Liver (tissue), 9 donors: ENCODE measurements around the gene COL23A1. TPM values are rescaled to one million over a fixed set of nuclear protein-coding genes. Genes with fewer than 3 reads are reported as not detected.
A peak's percentile ranks its signal among the peaks of the same experiment; 100 is the strongest.

Experiments used
- DNase-seq: peaks from one replicate; pipeline ENCODE4 v3.0.0-alpha.2; 2017; ENCODE audit warnings: low spot score
- H3K27ac ChIP-seq, 2 donors: one replicate each; pipeline ENCODE4 v1.7.0; 2013; ENCODE audit warnings: inconsistent platforms in 2 of 2, low read length in 2 of 2, control low read depth in 1 of 2, low read depth in 1 of 2, mild to moderate bottlenecking in 1 of 2
- H3K27me3 ChIP-seq, 4 donors: one replicate each; pipeline versions ENCODE4 v1.6.1 to v1.7.0; 2013; ENCODE audit warnings: low read length in 3 of 4, inconsistent platforms in 1 of 4, mild to moderate bottlenecking in 1 of 4, moderate library complexity in 1 of 4; ENCODE audit not compliant: control insufficient read depth in 4 of 4, insufficient read depth in 4 of 4
- H3K36me3 ChIP-seq, 4 donors: one replicate each; pipeline versions ENCODE4 v1.6.1 to v1.7.0; 2013; ENCODE audit warnings: low read length in 3 of 4, mild to moderate bottlenecking in 3 of 4, low read depth in 1 of 4, moderate library complexity in 1 of 4; ENCODE audit not compliant: control insufficient read depth in 4 of 4, insufficient read depth in 3 of 4
- H3K4me1 ChIP-seq, 4 donors: one replicate each; pipeline versions ENCODE4 v1.6.1 to v1.7.0; 2013; ENCODE audit warnings: low read length in 3 of 4, mild to moderate bottlenecking in 3 of 4, moderate library complexity in 1 of 4; ENCODE audit not compliant: control insufficient read depth in 4 of 4, insufficient read depth in 4 of 4
- H3K4me3 ChIP-seq, 3 donors: one replicate each; pipeline versions ENCODE4 v1.6.1 to v1.7.0; 2013; ENCODE audit warnings: low read length in 3 of 3, control low read depth in 1 of 3, low read depth in 1 of 3, mild to moderate bottlenecking in 1 of 3
- H3K9ac ChIP-seq, 2 donors: one replicate each; pipeline ENCODE4 v1.7.0; 2013; ENCODE audit warnings: low read length in 2 of 2, mild to moderate bottlenecking in 2 of 2, moderate library complexity in 2 of 2, control low read depth in 1 of 2, low read depth in 1 of 2
- H3K9me3 ChIP-seq, 4 donors: one replicate each; pipeline versions ENCODE4 v1.6.1 to v1.7.0; 2013; ENCODE audit warnings: low read length in 3 of 4; ENCODE audit not compliant: control insufficient read depth in 4 of 4
- FOXA1 ChIP-seq: IDR thresholded peaks from 2 replicates; pipeline ENCODE4 v1.6.1; 2016; ENCODE audit warnings: antibody characterized with exemption
- FOXA2 ChIP-seq: IDR thresholded peaks from 2 replicates; pipeline ENCODE4 v1.6.1; 2016; ENCODE audit warnings: antibody characterized with exemption
- GABPA ChIP-seq, 2 donors: IDR thresholded peaks in 1 of 2; conservative IDR thresholded peaks in 1 of 2; 2 replicates each; pipeline ENCODE4 v1.6.1; 2016; ENCODE audit warnings: antibody characterized with exemption in 2 of 2, mild to moderate bottlenecking in 1 of 2, moderate library complexity in 1 of 2
- HNF4A ChIP-seq, 2 donors: conservative IDR thresholded peaks; 2 replicates each; pipeline ENCODE4 v1.6.1; 2016; ENCODE audit warnings: antibody characterized with exemption in 2 of 2, mild to moderate bottlenecking in 2 of 2
- HNF4G ChIP-seq: IDR thresholded peaks from 2 replicates; pipeline ENCODE4 v1.6.1; 2016; ENCODE audit warnings: antibody characterized with exemption
- JUND ChIP-seq, 2 donors: IDR thresholded peaks; 2 replicates each; pipeline ENCODE4 v1.6.1; 2016; ENCODE audit warnings: antibody characterized with exemption in 2 of 2
- NR2F2 ChIP-seq: IDR thresholded peaks from 2 replicates; pipeline ENCODE4 v1.6.1; 2016; ENCODE audit warnings: antibody characterized with exemption
- RAD21 ChIP-seq, 2 donors: IDR thresholded peaks; 2 replicates each; pipeline ENCODE4 v1.6.1; 2016; ENCODE audit warnings: antibody characterized with exemption in 2 of 2, mild to moderate bottlenecking in 2 of 2
- RXRA ChIP-seq, 2 donors: IDR thresholded peaks; 2 replicates each; pipeline ENCODE4 v1.6.1; 2017 to 2018; ENCODE audit warnings: antibody characterized with exemption in 2 of 2, mild to moderate bottlenecking in 1 of 2
- SP1 ChIP-seq: IDR thresholded peaks from 2 replicates; pipeline ENCODE4 v1.6.1; 2018; ENCODE audit warnings: antibody characterized with exemption, mild to moderate bottlenecking
- TAF1 ChIP-seq: conservative IDR thresholded peaks from 2 replicates; pipeline ENCODE4 v1.6.1; 2016; ENCODE audit warnings: antibody characterized with exemption, mild to moderate bottlenecking
- YY1 ChIP-seq: IDR thresholded peaks from 2 replicates; pipeline ENCODE4 v1.6.1; 2016; ENCODE audit warnings: antibody characterized with exemption, mild to moderate bottlenecking
- WGBS: extraction: QIAGEN DNeasy Blood & Tissue Kit; methylation state at CpG from one replicate; pipeline ENCODE4 v1.1.7; 2013; 5-methylcytosine and 5-hydroxymethylcytosine counted together
- polyA plus RNA-seq, 2 donors: library from polyadenylated mRNA; stranded (reverse) in 1 of 2; unstranded in 1 of 2; fragments of 200-250 nt in 1 of 2; fragments of >200 nt in 1 of 2; fragmentation: Nextera tagmentation in 1 of 2; extraction: Ambion mirVana in 1 of 2; gene quantifications; one replicate each; pipeline versions ENCODE4 v1.2.1 to v1.2.3, GENCODE V29; 2013 to 2015
- total RNA-seq, 2 donors: library from RNA; depleted of rRNA; stranded (reverse); fragments of >200 nt; gene quantifications; one replicate each; pipeline ENCODE4 v1.2.3, GENCODE V29; 2014
- TF ChIP-seq, protein P1 (sequence below): IDR thresholded peaks from 2 replicates; pipeline ENCODE4 v1.6.1; 2016; ENCODE audit warnings: antibody characterized with exemption
- TF ChIP-seq, protein P2 (sequence below): IDR thresholded peaks from 2 replicates; pipeline ENCODE4 v1.6.1; 2016; ENCODE audit warnings: antibody characterized with exemption
- TF ChIP-seq, protein P3 (sequence below): IDR thresholded peaks from 2 replicates; pipeline ENCODE4 v1.6.1; 2016; ENCODE audit warnings: antibody characterized with exemption
- TF ChIP-seq, protein P4 (sequence below): fragments of 150-350 bp; IDR thresholded peaks from 2 replicates; pipeline ENCODE4 v1.5.1; 2017; ENCODE audit warnings: improper control_type of control experiment, low read depth, low read length; ENCODE audit not compliant: missing input control
- donor health status: healthy.
- donor health status: healthy.
- donor health status: healthy.
- donor health status: healthy.
- donor health status: healthy.

Gene COL23A1
- total and polyA plus RNA-seq, 4 donors = 0.08 to 1.4 (median 0.27) TPM

DNA sequence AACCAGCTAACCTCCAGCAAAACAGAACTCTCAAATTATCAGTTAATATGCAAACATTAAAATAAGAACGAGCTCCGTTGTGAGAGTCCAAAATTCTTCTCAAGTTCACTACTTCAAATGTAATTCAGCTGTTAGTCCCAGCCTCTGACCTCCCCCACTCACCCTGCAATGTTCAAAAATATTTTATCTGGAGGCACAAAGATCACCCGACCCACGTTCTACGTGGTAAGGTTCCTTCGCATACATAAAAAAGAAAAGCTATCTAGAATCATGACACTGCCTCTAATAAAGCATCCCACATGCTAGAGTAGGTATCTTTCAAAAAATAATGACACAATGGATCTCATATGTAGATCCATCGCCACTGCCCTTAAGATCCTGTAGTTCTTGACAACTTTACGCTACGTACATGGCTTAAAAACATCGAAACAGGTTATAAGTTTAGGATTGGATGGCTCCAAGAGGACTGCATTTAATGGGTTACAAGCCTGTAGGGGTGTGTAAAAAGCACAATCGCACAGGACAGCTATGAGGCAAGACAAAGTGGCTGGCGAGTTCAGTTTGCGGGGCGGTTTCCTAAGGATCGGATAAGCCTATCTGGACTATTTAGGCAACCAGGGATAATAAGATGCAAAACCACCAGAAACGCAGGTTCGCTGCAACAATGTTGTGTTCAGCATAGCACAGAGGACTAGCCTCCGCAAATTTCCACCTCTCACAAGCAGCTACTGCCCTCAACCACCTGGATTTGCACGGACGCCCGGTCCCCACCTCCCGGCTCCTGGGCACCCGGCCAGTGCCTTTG is 35.7 kb upstream of the COL23A1 start:
- under 1% methylated on average over 23 of the region's 23 CpGs for WGBS
- Histone ChIP-seq H3K9me3 (no peaks in the 10 kb centered on the region), H3K27ac (peak overlapping the region; percentile 94 to 97), H3K4me3 (peak overlapping the region; percentile 78 to 87 (median 80)), H3K4me1 (peaks cover 3 to 25% (median 21%) of the 10 kb centered on the region in 4 donors), H3K27me3 (no peaks in the 10 kb centered on the region), H3K9ac (peak overlapping the region; percentile 68 to 90), H3K36me3 (peaks cover 0 to 21% (median 19%) of the 10 kb centered on the region in 4 donors)
- no peak for DNase-seq
- TF ChIP-seq RXRA (IDR thresholded peaks at IDR 0.05) (no peak), JUND (IDR thresholded peaks at IDR 0.05) (no peak), RAD21 (IDR thresholded peaks at IDR 0.05) (no peak), FOXA1 (no peak), HNF4A (conservative IDR thresholded peaks at IDR 0.05) (no peak)
- TF ChIP-seq, protein P1, sequence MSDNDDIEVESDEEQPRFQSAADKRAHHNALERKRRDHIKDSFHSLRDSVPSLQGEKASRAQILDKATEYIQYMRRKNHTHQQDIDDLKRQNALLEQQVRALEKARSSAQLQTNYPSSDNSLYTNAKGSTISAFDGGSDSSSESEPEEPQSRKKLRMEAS = no peak

DNA sequence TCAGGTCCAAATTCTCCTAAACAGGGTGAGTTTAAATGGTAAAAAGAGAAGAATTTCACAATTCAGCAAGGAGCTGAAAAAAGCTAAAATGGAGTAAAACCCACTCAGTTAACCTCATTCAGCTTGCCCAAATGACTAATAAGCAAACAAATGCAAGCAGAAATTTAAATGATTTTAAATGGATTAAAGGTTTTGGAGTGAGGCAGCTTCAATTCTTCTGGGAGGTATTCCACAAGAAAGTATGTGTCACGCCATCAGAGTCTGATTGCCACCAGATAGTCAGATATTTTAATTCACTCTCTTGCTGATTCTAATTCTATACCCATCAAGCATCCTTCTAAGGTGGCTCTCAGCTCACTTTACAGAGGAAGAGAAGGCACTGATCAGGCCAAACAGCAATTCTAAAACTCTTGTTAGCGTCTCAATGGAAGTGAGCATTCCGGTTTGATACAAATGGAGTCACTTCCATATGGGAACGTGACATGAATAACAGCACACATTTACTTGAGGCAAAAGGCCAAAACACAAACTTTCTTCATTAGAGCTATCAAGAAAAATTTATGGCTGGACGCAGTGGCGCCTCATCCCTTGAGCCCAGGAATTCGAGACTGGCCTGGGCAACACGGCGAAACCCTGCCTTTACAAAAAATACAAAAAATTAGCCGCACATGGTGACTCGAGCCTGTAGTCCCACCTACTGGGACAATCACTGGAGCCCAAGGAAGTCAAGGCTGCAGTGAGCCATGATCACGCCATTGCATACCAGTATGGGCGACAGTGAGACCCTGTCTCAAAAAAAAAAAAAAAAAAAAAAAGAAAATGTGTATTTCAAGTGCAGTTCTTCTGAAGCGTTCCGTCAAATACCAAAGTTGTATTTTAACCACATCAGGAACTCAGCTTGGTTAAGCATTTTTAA is 34.7 kb upstream of the COL23A1 start:
- Histone ChIP-seq H3K9me3 (no peaks in the 10 kb centered on the region), H3K27me3 (no peaks in the 10 kb centered on the region), H3K4me3 (peak overlapping the region; percentile 78 to 87 (median 80)), H3K4me1 (peaks cover 3 to 25% (median 21%) of the 10 kb centered on the region in 4 donors), H3K9ac (peak overlapping the region in 1 of 2 donors; percentile 90), H3K27ac (no peak overlapping the region), H3K36me3 (peaks cover 2 to 30% (median 27%) of the 10 kb centered on the region in 4 donors)
- TF ChIP-seq, protein P2, sequence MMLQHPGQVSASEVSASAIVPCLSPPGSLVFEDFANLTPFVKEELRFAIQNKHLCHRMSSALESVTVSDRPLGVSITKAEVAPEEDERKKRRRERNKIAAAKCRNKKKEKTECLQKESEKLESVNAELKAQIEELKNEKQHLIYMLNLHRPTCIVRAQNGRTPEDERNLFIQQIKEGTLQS = no peak
- TF ChIP-seq GABPA (IDR thresholded peaks at IDR 0.05 in 1 of 2, conservative IDR thresholded peaks at IDR 0.05 in 1 of 2) (no peak), HNF4A (conservative IDR thresholded peaks at IDR 0.05) (no peak)
- DNase-seq = no peak
- 56% methylated on average over 15 of the region's 15 CpGs for WGBS

DNA sequence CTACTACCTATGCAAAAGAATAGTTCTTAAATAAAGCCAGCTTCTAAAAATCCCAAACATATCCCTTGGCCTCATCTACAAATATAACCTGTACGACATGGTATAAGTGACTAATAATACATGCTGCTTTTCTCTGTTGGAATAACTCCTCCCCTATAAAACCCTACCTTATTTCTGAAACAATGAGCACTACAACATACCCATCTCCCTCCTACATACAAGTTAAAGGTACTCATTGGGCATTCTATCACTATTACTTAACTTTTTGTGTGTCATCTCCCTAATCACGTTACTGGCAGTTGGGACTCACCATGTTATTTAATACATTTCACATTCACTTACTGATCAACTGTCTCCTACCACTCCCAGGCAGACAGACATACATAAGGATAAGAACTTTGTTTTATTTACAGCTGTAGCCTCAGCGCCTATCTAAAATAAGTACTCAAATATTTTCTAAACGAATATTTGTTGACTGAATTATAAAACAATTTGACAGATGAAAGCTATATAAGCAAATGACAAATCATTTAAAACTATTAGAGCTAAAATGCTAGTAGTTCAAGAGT is 32.6 kb upstream of the COL23A1 start:
- Histone ChIP-seq H3K4me3 (no peak overlapping the region), H3K27ac (no peak overlapping the region), H3K9me3 (no peaks in the 10 kb centered on the region), H3K9ac (no peak overlapping the region), H3K36me3 (peaks cover 7 to 51% (median 47%) of the 10 kb centered on the region in 4 donors), H3K27me3 (no peaks in the 10 kb centered on the region), H3K4me1 (peaks cover 3 to 25% (median 21%) of the 10 kb centered on the region in 4 donors)
- no peak for DNase-seq
- 90% methylated on average over 4 of the region's 4 CpGs for WGBS
- TF ChIP-seq, protein P3, sequence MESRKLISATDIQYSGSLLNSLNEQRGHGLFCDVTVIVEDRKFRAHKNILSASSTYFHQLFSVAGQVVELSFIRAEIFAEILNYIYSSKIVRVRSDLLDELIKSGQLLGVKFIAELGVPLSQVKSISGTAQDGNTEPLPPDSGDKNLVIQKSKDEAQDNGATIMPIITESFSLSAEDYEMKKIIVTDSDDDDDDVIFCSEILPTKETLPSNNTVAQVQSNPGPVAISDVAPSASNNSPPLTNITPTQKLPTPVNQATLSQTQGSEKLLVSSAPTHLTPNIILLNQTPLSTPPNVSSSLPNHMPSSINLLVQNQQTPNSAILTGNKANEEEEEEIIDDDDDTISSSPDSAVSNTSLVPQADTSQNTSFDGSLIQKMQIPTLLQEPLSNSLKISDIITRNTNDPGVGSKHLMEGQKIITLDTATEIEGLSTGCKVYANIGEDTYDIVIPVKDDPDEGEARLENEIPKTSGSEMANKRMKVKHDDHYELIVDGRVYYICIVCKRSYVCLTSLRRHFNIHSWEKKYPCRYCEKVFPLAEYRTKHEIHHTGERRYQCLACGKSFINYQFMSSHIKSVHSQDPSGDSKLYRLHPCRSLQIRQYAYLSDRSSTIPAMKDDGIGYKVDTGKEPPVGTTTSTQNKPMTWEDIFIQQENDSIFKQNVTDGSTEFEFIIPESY = no peak
- TF ChIP-seq FOXA1 (no peak), TAF1 (no peak), NR2F2 (no peak), HNF4A (conservative IDR thresholded peaks at IDR 0.05) (no peak), YY1 (no peak), SP1 (no peak), FOXA2 (no peak), HNF4G (no peak), RXRA (IDR thresholded peaks at IDR 0.05) (no peak), RAD21 (IDR thresholded peaks at IDR 0.05) (no peak)
- TF ChIP-seq, protein P4, sequence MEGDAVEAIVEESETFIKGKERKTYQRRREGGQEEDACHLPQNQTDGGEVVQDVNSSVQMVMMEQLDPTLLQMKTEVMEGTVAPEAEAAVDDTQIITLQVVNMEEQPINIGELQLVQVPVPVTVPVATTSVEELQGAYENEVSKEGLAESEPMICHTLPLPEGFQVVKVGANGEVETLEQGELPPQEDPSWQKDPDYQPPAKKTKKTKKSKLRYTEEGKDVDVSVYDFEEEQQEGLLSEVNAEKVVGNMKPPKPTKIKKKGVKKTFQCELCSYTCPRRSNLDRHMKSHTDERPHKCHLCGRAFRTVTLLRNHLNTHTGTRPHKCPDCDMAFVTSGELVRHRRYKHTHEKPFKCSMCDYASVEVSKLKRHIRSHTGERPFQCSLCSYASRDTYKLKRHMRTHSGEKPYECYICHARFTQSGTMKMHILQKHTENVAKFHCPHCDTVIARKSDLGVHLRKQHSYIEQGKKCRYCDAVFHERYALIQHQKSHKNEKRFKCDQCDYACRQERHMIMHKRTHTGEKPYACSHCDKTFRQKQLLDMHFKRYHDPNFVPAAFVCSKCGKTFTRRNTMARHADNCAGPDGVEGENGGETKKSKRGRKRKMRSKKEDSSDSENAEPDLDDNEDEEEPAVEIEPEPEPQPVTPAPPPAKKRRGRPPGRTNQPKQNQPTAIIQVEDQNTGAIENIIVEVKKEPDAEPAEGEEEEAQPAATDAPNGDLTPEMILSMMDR = no peak
- TF ChIP-seq, protein P1 = no peak
- TF ChIP-seq, protein P2 = no peak
